NCI-H2227 treated with DMSO at 0.1 percent for 48 hours (cell line): ENCODE measurements around the gene GRIP2.
A peak's percentile ranks its signal among the peaks of the same experiment; 100 is the strongest.
"Not testable (repeated sequence)": the region's sequence is repeated elsewhere in the genome, so short reads cannot be mapped to it uniquely, and the experiment has no call there.

Experiments used
- DNase-seq: peaks from one replicate; lab custom pipeline; 2025; lab: John Stamatoyannopoulos, UW

Gene GRIP2

DNA sequence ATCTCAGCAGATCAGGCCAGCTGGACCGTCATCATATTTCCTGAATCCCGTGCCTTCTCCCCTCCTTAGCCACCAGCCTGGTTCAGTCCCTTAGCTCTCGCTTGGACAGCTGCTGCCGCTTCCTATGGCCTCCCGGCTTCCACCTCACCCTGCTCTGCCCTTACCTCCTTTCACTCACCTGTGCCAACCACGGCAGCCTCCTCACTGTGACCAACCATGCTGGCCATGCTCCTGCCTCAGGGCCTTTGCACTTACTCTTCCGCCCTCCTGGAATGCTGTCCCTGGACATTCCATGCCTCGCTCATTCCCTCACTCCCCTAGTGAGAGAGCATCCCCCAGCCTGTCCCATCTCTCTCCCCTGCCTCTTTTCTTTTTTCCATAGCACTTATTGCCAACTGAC is 19.2 kb downstream of the GRIP2 start:
- DNase-seq: no peak

- DNase-seq: no peak
Measured at GRCh38 chr3:14520149-14520548, 20.0 kb downstream of the GRIP2 start.

GRCh38 chr3:14519406-14519805 is 20.7 kb downstream of the GRIP2 start:
- DNase-seq: no peak

DNA sequence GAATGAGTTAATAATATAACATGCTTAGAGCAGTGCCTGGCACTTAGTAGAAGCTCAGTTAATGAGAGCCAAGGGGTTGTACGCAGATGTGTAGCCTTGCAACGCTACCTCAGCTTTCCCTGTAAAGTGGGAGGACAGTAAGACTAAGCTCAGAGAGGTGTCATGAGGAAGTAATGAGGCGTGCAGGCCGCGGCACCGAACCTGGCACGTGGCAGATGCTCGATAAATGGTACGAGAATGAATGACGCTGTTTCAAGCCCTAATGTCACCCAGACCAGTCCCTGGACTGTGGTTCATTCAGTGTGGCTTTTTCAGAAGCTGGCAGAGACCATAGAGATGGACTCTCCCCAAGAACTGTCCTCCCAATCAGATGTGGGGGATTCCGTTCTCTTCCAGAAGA is 21.2 kb downstream of the GRIP2 start:
- DNase-seq: no peak

DNA sequence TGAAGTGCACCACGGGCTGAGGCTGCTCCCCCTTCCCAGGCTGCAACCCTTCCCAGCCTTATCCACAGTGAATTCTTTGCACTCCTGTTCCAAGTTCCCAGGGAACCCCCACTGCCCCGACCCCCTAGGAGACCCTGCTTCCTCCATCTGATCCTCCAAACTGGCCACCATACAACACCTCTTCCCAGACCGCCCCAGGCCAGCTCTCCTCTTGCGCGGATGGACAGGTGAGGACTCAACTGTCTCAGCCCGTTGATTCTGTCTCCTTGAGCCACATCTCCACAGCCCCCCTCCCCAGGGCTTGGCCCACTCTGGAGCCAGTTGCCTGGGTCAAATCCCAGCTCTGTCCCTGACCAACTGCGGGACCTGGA is 21.7 kb downstream of the GRIP2 start:
- DNase-seq: no peak

DNA sequence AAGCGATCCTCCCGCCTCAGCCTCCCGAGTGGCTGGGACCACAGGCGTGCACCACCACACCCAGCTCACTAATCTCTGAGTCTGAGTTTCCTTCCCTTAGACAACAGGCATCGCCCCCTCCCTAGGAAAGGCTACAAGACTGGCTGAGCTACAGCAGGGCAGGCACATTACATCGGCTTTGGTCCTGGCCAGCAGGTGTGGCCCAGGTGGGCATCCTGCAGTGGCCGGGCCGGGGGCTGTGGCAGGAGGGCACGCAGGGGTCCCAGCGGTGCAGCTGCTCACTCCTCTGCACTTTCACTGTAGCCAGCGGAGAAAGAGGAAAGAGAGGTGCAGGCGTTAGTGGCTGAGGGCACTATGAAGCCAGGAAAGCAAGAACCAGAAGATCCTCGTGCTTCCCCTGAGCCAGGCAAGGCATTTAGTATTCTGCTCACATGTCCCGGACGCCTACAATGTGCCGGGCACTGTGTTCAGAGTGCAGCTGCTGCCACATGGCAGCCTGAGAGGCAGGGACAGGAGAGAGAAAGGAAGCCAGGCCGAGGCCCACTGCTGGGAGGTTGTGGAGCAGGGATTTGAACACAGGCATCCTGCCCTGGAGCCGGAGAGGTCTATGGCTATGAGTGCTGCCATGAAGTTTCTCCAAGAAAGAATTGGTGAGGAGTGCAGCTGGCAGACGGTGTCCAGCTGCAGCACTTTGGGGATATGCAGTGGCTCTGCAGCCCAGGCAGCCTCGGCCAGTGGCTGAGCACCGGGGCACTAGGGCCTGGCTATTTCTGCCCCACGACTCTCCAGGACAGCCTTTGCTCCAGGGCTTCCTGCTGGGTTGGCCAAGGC is 22.3 kb downstream of the GRIP2 start:
- DNase-seq: no peak

- no peak for DNase-seq
Measured at GRCh38 chr3:14516738-14517345, 23.3 kb downstream of the GRIP2 start.

DNA sequence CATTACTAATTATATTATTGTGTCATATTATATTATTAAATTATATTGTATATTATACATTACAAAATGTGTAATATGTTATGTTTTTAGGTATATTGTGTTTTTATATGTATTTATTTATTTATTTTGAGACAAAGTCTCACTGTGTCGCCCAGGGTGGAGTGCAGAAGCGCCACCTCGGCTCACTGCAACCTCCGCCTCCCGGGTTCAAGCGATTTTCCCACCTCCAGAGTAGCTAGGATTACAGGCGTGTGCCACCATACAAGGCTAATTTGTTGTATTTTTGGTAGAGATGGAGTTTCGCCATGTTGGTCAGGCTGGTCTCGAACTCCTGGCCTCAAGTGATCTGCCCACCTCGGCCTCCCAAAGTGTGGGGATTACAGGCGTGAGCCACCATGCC is 24.6 kb downstream of the GRIP2 start:
- DNase-seq: not testable (repeated sequence)

DNA sequence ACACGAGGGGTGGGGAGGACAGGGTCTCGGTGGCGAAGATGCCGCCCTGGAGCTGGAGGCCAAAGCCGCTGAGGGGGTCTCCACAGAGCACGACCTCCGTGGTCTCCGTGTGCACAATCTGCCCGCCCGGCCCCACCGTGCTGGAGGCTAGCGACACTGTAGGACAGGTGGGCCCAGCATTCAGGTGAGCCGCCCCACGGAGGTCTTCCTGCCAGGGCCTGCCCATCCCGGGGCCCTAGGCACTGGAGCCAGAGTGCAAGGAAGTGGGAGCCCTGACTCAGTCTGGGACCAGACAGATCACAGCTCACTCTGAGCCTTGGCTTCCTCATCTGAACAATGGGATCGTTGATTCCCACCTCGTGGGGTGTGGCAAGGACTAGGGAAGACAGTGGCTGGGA is 25.8 kb downstream of the GRIP2 start:
- DNase-seq: no peak

GRCh38 chr3:14513566-14514322 is 26.4 kb downstream of the GRIP2 start:
- no peak for DNase-seq

- no peak for DNase-seq
Measured at GRCh38 chr3:14512942-14513327, 27.2 kb downstream of the GRIP2 start.

GRCh38 chr3:14512281-14512941 is 27.7 kb downstream of the GRIP2 start:
- DNase-seq: no peak

DNA sequence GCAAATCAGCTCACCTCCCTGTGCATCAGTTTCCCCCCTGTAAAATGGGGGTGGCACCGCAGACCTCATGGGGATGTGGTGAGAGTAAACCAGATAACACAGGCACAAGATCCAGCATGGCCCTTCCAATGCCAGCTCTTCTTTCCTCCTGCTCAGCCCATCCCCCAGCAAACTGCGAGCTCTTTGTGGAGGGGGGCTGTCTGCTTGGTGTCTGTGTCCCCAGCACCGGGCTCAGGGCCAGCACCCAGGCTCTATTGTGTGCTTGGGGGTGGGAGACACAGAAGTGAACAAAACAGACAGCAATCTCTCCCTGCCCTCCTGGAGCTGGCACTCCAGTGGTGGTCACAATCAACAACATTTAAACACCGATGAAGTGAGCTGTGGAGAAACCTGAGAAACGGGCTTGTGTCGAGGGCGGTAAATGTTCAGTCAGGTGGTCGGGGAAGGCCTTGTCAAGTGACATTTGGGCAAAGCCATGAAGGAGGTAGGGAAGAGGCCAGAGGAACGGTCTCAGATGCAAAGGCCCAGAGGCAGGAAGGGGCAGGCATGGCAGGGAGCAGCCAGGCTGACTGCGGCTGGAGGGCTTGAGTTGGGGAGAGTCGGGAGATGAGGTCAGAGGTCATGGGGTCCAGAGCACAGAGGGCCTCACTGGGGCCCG is 28.4 kb downstream of the GRIP2 start:
- DNase-seq: peak; percentile 23

- no peak for DNase-seq
Measured at GRCh38 chr3:14510838-14511622, 29.1 kb downstream of the GRIP2 start.

DNA sequence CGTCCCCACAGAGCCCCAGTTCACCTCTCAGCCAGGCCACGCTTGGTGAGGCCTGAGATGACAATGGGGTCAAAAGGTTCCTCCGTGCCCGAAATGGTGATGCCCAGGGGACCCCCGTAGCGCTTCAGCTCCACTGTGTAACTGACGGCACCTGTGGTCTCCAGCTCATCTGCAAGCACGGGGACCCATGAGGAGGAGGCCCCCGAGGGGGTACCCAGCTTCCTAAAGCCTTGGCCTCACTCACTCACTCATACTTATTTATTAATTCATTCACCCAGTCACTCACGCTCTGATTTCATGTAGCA is 30.4 kb downstream of the GRIP2 start:
- no peak for DNase-seq

DNA sequence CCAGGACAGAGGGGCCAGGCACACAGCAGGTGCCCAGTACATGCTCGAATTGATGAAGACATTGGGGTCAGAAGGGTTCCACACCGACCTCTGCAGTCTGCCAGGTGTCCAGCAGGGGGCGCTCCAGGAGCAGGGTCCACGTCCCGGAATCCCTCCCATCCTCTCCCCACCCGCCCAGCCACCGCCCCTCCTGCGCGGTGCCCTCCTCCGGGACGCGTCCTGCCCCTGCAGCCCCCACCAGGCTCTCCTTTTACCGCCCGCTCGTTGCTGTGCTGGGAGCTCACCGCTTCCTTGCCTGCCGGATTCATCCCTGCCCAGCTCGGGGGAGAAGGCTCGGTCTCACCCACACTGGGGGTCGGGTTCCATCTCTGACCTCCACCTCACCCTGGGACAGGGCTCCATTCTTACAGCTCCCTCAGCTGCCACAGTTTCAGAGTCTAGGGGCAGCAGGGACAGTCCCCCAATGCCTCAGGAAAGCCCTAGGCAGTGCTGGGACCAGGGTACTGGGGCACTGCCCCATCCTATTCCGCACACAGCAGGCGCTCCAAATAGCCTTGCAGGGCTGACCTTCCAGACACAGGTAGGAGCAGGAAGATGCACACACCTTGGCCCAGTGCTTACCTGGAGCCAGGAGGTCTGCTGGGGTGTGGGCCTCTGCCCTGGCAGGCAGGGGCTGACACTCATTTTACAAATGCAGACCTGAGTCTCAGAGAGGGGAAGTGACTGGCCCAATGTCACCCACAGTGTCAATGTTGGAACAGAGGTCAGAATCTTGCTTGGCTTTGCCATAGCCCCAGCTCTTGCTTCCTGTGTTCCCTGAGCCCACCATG is 31.0 kb downstream of the GRIP2 start:
- DNase-seq: peak; percentile 42

DNA sequence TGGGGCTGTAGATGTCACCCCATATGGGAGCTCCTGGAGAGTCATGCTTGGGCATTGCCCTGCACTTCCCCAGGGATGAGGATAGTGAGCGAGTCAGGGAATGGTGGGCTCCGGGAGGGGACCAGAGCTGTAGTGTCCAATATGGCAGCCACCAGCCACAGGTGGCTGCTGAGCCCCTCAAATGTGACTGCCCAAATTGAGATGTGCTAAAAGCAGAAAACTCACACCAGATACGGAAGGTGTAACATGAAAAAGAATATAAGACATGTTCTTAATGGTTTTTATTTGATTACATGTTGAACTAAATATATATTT is 31.7 kb downstream of the GRIP2 start:
- DNase-seq: no peak

- DNase-seq: no peak
Measured at GRCh38 chr3:14507757-14508504, 32.2 kb downstream of the GRIP2 start.

GRCh38 chr3:14507305-14507741 is 32.8 kb downstream of the GRIP2 start:
- no peak for DNase-seq
